ENCODE results near the gene FTCD.
"Not testable (repeated sequence)": the region's sequence is repeated elsewhere in the genome, so short reads cannot be mapped to it uniquely, and the experiment has no call there.

FTCD gene

GRCh38 chr21:46140352-46141003 is 14.9 kb downstream of the FTCD start:
- not testable (repeated sequence) for DNase-seq (ENCODE audit: low read depth)

GRCh38 chr21:46139686-46140085 is 15.7 kb downstream of the FTCD start:
- DNase-seq (ENCODE audit: low read depth): no peak

GRCh38 chr21:46138383-46138970 is 16.9 kb downstream of the FTCD start:
- no peak for DNase-seq (ENCODE audit: low read depth)

- no peak for DNase-seq (ENCODE audit: low read depth)
Measured at GRCh38 chr21:46137908-46138307, 17.5 kb downstream of the FTCD start.

DNA sequence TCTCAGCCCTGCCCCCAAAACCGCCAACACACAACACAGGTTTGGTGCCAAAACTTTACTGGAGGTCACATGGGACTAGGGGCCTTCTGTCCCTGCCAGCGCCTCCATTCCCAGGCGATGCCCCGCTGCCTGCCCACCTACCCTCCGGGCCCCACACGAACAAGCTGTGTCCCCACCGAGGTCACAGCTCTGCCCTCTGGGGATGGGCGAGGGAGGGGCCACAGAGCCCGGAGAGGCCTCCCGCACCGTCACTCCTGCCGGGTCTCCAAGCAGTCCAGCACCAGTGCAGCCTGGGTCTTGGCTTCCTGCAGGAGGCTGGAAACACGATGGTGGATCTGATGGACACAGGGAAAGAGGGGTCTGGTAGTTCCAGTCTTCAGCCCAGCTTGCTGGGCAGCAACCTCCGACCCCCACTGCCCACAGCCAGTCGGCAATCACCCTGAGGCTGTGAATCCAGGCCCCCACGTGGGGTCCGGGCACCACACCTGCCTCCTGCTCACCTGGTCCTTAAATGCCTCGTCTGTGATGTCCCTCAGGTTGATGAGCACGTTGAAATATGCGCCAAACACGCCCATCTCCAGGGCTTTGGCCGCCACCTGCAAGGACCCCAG is 18.5 kb downstream of the FTCD start:
- DNase-seq (ENCODE audit: low read depth): no peak

- no peak for DNase-seq (ENCODE audit: low read depth)
Measured at GRCh38 chr21:46135782-46136395, 19.5 kb downstream of the FTCD start.

GRCh38 chr21:46131838-46132651 is 23.3 kb downstream of the FTCD start:
- DNase-seq (ENCODE audit: low read depth): no peak

DNA sequence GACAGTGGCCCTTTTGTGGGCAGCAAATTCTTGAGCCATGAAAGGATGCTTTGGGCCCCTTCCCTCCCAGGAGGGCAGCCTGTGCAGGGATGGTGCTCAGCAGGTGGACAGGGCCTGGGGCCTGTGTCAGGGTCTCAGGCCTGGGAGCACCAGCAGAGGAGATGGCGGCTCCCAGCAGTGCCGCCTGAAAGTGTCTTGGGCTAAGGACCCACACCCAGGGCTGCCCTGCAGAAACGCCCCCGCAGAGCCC is 23.9 kb downstream of the FTCD start:
- no peak for DNase-seq (ENCODE audit: low read depth)

GRCh38 chr21:46130831-46131587 is 24.4 kb downstream of the FTCD start:
- DNase-seq (ENCODE audit: low read depth): no peak

DNA sequence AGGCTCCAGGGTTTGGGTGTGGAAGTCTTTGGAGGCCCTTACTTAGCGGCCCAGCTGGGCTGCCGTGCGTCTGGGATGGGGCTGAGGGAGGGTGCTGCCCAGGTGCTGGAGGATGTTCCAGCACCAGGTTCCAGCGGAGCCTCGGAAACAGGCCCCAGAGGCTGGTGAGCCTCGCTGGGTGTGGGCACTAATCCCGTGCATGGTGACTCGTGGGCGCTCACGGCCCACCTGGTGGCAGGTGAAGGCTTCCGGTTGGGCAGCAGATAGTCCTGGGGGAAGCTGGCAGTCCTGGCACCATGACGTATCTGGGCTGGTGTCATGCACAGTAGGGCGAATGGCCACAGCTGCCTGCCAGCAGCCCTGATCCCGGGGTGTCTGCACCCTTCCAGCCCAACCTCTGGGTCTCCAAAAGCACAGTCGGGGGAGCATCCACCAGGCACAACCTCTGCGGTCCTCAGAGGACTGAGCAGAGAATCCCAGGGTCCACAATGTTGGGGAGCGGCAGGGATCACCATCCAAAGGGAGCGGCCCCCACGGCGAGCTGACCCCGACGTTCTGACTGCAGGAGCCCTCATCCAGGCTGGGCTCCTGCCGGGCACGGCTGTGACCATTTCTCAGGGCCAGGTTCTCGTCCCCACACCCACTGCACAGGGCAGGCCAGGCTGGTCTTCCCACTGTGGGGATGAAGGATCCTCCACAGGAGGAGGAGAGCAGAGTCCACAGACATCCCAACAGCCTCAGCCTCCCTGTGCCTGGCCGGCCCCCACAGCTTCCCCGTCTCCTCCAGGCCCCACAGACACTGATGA is 25.3 kb downstream of the FTCD start:
- no peak for DNase-seq (ENCODE audit: low read depth)

DNA sequence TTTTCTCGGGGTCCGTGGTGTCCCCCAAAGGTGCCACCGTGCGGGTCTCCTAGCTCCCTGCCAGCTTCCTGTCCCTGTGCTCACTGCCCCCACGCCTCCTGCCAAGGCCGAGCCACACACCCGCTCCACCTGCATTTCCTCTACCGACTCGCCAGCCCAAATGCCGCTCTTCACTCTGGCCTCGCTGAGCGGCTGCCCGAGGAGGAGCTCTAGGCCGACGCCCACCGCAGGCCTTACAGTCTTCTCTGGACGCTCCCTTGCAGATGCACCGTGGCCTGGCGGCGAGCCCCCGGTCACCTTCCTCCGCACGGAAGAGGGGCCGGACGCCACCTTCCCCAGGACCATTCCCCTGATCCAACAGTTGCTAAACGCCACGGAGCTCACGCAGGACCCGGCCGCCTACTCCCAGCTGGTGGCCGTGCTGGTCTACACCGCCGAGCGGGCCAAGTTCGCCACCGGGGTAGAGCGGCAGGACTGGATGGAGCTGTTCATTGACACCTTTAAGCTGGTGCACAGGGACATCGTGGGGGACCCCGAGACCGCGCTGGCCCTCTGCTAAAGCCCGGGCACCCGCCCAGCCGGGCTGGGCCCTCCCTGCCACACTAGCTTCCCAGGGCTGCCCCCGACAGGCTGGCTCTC is 26.3 kb downstream of the FTCD start:
- no peak for DNase-seq (ENCODE audit: low read depth)

DNA sequence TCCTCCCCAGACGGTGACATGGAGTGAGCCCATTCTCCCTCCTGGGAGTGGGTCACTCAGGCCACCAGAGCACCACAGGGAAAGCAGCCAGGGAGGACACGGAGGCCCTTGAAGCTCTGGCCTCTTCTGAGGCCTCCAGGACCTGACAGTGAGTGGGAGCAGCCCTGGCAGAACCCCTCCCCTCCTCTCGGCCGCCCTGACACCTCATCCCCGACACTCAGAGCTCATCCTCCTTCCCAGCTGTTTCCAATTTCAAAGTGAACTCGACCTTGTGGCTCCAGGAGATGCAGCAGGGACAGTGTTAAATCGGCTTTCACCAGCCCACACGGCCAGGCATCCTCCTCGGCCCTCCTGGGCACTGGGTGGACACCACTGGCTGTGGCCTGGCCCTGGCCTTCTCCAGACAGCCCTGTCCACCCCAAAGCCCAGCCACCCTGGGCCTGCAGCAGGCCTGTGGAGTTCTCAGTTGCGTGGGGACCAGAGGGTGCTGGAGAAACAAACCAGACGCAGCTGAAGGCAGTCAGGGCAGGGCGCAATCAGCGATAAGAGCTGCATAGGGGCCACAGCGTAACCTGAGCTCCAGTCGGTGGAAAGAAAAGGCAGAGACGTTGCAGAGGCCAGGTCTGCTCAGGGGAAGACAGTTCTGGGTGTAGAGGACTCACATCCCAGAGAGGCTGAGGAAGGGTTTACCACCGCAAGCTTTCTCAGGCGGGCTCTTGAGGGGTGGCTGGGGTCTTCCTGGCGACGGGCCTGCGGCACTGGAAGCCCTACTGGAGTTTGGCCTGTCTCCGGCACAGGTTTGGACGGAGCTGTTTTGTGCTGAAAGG is 27.1 kb downstream of the FTCD start:
- DNase-seq (ENCODE audit: low read depth): no peak

GRCh38 chr21:46127239-46128105 is 27.9 kb downstream of the FTCD start:
- no peak for DNase-seq (ENCODE audit: low read depth)

DNA sequence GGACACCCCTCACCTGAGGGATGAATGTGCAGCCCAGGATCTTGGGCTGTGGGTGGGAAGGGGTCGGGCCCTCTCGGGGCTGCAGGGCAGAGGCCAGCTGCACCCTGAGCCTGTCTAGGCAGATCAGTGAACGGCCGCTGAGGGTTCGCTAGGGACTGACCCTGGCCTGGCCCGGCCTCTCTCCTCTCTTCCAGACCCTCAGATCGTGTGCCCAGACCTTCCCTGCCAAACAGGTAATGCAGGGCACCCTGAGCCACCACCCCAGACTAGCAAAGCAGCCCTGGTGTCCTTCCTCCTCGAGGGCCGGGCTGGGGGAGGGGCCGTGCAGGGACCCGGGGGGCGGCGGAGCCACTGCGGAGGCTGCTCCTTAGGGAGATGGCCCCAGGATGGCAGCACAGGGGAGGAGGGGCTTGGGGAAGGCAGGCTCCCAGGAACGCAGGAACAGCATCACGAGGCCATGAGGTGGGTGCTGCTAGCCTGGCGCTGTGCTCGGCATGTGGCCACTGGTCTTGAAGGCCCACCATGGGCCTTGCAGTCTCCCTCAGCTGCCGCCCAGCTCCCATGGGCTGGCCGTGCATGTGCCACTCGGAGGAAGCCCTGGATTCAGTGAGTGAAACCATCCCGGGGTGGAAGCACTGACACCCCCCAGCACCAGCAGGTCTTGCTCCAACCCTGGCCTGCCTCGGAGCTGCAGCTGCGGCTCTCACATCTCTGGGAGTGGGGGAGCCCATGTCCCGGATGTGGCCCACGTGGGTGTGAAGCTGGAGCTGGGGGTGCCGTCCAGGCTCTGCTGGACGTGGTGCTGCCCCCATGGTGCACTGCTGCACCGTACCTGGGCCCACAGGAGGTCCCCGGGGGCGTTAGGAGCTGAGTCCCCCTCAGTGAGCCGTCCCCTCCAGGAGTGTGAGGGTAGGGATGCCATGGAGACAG is 28.8 kb downstream of the FTCD start:
- no peak for DNase-seq (ENCODE audit: low read depth)

GRCh38 chr21:46125846-46126301 is 29.5 kb downstream of the FTCD start:
- no peak for DNase-seq (ENCODE audit: low read depth)

DNA sequence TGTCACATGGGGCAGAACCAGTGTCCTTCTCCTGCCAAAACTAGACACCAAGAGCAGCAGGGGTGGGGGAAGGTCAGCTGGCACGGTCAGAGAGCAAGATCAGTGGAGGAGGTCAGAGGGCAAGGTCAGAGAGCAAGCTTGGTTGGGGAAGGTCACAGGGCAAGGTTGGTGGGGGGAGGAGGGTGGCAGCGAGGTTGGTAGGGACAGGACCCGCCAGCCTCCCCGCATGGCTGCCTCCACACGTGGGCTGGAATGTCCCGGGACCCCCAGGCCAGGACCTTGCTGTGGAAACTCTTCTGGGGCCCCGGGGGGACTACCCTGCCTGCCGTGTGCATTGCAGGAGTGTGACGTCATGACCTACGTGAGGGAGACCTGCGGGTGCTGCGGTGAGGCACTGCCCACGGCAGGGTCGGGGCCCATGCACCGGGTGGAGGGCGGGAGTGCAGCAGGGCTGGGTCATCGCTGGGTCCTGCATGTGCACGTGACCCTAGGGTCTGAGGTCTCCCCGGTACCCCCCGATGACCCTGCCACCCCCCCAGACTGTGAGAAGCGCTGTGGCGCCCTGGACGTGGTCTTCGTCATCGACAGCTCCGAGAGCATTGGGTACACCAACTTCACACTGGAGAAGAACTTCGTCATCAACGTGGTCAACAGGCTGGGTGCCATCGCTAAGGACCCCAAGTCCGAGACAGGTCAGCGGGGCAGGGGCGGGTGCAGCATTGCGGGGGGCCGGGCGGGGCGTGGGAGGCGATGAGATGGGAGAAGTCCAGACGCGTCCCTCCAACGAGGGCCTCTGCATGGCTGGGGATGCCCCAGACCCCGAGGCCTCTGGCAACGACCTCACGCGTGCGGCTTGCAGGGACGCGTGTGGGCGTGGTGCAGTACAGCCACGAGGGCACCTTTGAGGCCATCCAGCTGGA is 30.2 kb downstream of the FTCD start:
- no peak for DNase-seq (ENCODE audit: low read depth)

Data from activated T-helper 9 cell treated with anti-CD3 and anti-CD28 coated beads, Interleukin-2, amount 50 U/mL, for 16 hours (primary cell).